Activated CD8-positive, alpha-beta memory T cell treated with anti-CD3 and anti-CD28 coated beads, Interleukin-2, amount 50 U/mL, for 4 hours (primary cell): ENCODE measurements around the gene MESP2.

ENCODE experiments used
- DNase-seq: peaks from one replicate; pipeline ENCODE4 v3.0.0-alpha.2; 2020

Gene MESP2

DNA sequence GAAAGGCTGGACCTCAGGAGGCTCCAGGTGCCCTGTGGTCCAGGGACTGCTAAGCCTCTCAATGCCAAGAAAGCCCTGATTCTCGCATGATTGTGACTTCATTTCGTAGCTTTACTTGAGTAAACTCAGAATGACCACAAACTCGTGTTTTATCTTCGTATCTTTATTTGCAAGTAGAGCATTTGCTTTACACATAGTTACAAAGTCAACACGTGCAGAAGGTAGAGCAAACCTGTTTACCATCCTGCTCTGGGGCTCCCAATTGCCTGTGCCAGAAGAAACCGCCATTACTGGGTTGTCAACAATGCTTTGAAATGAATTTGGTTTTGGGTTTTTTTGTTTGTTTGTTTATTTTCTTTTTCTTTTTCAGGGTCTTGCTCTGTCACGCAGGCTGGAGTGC, 19.2 kb upstream of the MESP2 start:
- DNase-seq, result no peak

- no peak for DNase-seq
These were observed 17.8 kb upstream of the MESP2 start for GRCh38 chr15:89758283-89758682.

DNA sequence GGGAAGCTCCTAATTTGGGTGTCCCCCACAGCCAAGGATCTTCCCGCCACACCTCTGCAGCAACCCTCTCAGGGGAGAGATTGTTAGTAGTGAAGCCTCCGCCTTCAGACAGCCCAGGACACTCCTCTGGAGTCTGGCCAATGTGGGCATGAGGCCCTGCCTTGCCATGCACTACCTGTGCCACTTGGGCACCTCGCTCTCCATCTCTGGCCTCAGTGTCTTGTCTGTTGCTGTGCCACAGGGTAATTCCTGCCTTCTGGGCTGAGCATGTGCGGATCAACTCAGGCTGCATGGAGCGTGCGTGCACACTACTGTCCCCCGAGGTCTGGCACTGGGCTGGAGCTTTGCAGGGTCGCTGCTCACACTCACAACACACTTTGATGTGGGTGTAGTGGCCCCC, 17.2 kb upstream of the MESP2 start:
- no peak for DNase-seq

GRCh38 chr15:89759835-89760234, 16.3 kb upstream of the MESP2 start:
- no peak for DNase-seq

- DNase-seq, result peak; percentile 57
These were observed 15.7 kb upstream of the MESP2 start for GRCh38 chr15:89760303-89761008.

DNA sequence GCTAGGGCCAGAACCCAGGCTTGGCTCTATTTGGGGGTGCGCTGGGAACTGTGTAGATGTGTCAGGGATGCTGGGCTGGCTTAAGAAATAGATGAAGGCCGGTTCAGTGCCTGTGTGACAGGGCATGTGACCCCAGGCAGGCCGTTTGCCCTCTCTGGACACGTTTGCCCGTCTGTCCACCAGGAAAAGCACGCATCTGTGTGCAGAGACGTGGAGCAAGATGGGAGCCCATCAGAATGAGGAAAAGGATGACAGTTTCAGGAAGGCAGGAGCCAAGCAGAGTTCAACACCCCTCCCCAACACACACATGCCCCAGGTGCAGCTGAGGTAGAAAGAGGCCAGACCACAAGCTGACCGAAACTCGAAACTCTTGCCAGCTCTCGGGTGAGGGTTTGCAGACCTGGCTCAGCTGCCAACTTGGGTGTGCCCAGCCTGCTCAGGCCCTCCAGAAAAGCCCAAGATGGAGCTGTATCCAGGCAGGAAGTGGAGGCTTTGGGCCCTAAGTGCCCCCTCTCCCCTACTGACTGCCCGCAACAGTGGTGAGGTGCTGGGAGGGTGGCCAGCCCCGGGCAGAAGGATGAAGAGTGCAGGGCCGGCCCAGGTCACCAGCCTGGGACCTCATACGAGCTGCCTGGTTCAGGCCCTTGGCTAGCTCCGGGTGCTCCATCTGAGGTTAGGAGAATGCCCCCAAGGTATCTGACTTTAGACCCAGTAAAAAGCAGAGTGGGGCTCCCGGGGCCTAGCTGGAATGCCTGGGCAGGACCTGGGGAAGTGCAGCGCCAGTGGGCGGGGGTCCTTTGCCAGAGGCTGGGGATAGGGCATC, 14.9 kb upstream of the MESP2 start:
- DNase-seq, result no peak

GRCh38 chr15:89761929-89762328, 14.2 kb upstream of the MESP2 start:
- no peak for DNase-seq

DNA sequence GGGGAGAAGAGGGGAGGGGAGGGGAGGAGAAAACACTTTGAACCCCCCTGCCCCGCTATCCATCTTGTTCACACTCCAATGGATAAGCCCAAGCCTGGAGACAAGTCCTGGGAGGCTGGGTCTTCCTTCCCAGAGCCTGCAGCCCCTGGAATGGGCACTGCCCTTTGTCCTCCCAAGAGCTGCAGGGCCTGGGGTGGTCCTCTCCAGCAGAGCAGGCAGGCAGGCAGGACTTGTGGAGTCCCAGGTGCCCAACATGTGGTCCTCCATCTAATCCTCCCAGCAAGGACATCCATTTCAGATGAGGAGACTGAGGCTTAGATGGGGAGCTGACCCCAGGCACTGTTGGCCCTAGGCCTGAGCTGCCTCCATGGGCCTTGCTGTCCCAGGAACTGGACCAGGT, 10.4 kb upstream of the MESP2 start:
- DNase-seq, result no peak

DNA sequence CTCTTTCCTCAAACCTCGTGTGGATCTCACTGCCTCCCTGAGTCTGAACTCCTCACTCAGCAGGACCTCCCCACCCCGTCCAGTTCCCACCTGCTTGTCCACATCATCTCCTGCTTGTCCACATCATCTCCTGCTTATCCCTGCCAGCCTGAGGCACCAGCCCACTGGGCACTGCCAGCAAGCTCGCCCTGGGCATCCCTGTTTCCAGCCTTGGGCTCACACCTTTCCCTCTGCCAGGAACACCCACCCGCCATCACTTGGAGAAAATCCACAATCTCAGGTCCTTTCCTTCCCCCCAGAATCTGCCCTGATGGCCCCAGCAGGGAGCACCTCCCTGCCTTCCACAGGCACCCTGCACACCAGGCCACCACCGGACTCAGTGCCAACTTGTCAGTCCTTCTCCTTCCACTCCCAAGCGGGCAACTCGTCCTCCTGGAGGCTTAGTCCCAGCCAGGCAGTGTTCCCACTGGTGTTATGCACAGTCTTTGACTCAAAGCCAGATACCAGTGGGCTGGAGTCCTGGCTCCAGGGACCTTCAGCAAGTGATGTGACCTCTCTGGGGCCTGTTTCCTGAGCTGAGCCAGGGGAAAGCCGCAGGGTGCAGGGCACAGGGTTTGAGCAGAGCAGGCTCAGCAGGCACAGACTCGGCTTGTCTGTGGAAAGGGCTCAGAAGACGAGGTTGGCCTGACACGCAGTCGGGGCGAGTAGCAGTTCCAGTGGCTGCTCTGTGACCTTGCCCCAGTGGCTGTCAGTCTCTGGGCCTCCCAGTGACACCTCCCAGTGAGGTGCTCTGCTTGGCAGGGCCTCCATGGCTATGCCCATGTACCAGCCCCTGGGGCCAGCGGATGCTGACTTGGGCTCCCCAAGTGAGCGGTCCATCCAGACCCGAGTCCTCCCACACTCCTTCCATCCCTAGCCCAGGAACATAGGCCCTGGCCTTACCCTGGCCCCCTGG, 9.5 kb upstream of the MESP2 start:
- DNase-seq, result no peak

- no peak for DNase-seq
These were observed 8.7 kb upstream of the MESP2 start for GRCh38 chr15:89767411-89767915.

DNA sequence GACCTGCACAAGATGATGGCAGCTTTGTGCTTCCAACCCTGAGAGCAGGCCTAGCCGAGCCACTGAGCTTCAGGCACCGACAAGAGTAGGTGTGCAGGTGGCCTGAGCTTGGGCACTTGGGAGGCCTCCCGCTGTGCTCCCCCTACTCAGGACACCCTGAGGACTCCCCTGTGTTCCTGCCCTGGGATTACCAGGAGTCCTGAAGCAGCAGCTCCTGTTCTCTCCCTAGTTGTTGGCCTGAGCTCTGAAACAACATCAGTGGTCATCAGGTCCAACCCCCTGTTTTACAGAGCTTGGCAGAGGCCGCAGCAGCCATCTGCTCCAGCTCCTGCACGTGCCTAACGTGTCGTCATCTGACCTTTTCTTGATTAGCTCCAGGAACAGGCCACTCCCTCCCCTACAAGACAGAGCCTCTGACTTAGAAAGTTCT, 8.0 kb upstream of the MESP2 start:
- no peak for DNase-seq

- no peak for DNase-seq
These were observed 6.8 kb upstream of the MESP2 start for GRCh38 chr15:89769366-89769765.

GRCh38 chr15:89770041-89770440, 6.1 kb upstream of the MESP2 start:
- no peak for DNase-seq

GRCh38 chr15:89772932-89773583, 3.1 kb upstream of the MESP2 start:
- no peak for DNase-seq

DNA sequence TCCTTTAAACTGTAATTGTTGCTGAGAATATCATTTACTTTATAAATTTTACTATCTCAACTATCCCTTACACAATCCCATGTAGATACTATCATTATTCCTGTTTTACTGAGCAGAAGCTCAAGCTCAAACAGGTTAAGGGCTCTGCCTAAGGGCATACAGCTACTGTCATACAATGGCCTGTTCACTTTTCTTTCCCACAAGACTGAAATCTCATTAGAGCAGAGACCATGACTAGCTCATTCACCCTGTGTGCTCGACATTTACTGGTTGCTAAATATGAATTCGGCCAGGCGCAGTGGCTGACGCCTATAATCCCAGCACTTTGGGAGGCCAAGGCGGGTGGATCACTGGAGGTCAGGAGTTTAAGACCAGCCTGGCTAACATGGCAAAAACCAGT, 1.6 kb upstream of the MESP2 start:
- no peak for DNase-seq

DNA sequence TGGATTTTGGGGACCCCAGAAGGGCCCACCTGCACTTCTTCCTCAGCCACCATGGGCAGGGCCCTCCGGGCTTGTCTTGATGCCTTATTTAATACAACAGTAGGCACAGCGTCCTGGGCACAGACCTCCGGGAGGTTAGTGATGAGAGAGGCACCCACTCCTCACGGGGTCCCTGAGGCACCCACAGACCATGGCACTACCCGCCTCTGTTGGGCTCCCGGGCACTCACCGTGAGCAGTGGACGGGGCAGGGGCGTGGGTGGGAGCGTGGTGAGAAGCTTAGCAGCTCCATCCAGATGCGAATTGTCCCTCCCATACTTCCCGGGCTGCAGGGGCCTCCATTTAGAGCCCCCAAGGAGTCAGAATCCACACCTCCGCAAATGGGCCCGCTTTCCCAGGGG, 317 bp upstream of the MESP2 start:
- DNase-seq, result no peak

- DNase-seq, result no peak
These were observed 1.1 kb downstream of the MESP2 start for GRCh38 chr15:89777073-89777751.

GRCh38 chr15:89777782-89778380, 1.7 kb downstream of the MESP2 start:
- no peak for DNase-seq

DNA sequence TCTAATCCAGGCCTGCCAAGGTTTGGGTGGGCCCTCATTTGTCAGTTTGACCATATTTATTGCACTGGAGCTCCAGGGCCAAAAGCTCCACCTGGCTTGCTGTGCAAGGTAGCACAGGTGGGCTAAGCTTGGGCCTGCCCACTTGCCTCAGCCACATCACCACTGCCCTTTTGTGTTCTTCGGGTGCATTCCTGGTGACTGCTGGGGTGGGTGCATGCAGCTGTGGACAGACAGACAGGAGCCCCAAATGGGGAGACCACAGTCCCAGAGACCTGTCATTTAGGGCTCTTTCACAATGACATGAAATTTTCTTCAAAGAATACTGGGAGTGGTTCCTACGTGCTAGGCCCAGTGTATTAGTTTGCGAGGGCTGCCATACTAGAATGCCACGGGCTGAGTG, 2.7 kb downstream of the MESP2 start:
- DNase-seq, result no peak

DNA sequence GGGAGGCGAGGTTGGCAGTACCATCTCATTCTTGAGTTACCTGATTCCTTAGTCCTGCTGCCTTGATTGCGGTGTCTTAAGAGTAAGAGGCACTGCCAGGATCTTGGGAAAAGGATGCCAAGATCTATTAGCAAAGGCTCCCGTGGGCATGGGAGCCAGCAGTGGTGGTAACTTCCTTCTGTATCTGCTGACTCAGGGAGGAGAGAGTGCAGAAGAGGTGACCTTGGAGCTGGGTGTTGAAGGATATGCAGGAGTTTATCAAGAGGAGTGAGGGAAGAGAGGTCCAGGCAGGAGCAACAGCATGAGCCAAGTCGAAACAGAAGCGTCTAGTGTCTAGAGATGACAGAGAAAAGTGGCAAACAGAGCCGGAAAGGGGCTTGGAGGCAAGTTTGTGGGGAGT, 4.5 kb downstream of the MESP2 start:
- DNase-seq, result no peak

DNA sequence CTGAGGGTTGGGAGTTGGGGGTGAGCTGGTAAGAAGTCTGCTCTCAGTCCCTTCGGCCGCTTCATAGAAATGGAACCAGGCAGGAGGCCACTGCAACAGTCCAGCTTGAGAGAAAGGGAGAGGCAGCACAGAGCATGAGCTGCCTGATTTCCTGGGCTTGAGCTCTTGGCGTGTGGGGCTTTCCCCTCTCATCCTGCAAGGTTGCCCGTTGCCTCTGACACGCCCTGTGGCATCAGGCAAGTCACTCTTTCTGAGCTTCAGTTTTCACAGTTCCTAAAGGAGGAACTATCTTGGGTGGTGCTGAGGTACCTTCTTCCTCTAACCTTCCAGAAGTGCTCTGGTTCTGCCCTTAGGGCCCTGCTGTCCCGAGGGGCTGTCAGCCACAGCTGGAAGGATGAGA, 4.9 kb downstream of the MESP2 start:
- no peak for DNase-seq
